ENCODE results near the gene TAGAP. TPM values are rescaled to one million over a fixed set of nuclear protein-coding genes. Genes with fewer than 3 reads are reported as not detected.
A peak's percentile ranks its signal among the peaks of the same experiment; 100 is the strongest.

TAGAP gene
- total and polyA plus RNA-seq, 9 of the 15 experiments (the other 6 are each of a cell fraction or from before 2014, with no cell fraction given) = 0.07 TPM; not detected in 8

DNA sequence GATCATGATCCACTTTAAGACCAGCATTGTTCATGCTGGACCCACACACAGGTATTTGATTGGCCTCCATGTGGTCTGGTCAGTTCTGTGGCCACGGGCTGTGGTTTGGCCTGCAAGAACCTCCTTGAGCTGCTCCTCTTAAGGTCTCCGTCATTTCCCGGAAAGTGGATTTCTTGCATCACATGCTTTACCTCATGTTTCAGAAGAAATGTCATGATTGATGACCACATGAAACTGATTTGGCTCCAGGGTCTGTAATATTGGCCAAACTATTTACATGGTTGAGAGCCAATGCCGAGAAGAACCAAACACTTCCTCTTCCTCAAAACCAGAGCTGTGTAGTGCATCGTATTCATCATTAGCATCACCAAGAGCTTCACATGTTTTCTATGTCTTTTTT, 31.6 kb downstream of the TAGAP start:
- no peak overlapping the region for H2AFZ ChIP-seq (ENCODE audit: low read depth, low read length)
- WGBS (ENCODE audit: insufficient coverage, low coverage, missing lambda C conversion rate) = 9% methylated on average over 5 of the region's 5 CpGs
- H3K4me1 ChIP-seq (replicated peaks in 1 of 2; ENCODE audit: control insufficient read depth in 2 of 2, insufficient read depth in 2 of 2, low read length in 2 of 2) = no peaks in the 10 kb centered on the region; a peak in 1 of 5 replicates
- in situ Hi-C loops (cut with MboI) = no loop called here
- H3K4me3 ChIP-seq = no peak overlapping the region
- CTCF ChIA-PET (ENCODE audit: low intra/inter-chr PET ratio) = no interaction called here
- DNase-seq (ENCODE audit: extremely low read depth in 1 of 4, low spot score in 3 of 4) (peak in 1 of 4 experiments; percentile 23), FAIRE-seq (peak; percentile 60), ATAC-seq (peak; percentile 75)
- no peaks in the 10 kb centered on the region for H3K79me2 ChIP-seq (ENCODE audit: control insufficient read depth, insufficient read depth, low read length)
- BruUV-seq (replicated peaks) = no TSS peak
- intact Hi-C loops (cut with micrococcal nuclease) = no loop called here
- H3K4me2 ChIP-seq (ENCODE audit: insufficient read depth, low read length) = no peak overlapping the region
- no peak overlapping the region for H3K27ac ChIP-seq (ENCODE audit: extremely low read depth, low read depth, low read length)
- no peaks in the 10 kb centered on the region for H3K36me3 ChIP-seq (ENCODE audit: control insufficient read depth, insufficient read depth, low read length)
- H3K9ac ChIP-seq (ENCODE audit: insufficient read depth in 1 of 2, low read depth in 2 of 2, low read length in 2 of 2) = no peak overlapping the region
- POLR2A ChIA-PET = interaction anchor here (0.7 to 1.2 kb wide), 3 partner anchors 9 to 21 kb away, joined by 3 to 4 read pairs (median 4); partner anchors contain the start of gene RSPH3
- H4K20me1 ChIP-seq (replicated peaks; ENCODE audit: control insufficient read depth, insufficient read depth, low read length) = no peaks in the 10 kb centered on the region
- no peaks in the 10 kb centered on the region for H3K9me1 ChIP-seq (ENCODE audit: control insufficient read depth, insufficient read depth, low read length)
- H3K27me3 ChIP-seq (ENCODE audit: control insufficient read depth in 2 of 2, insufficient read depth in 2 of 2, low read length in 2 of 2) = peaks cover 12 to 22% of the 10 kb centered on the region in 2 experiments; a peak in 4 of 5 replicates
- no peaks in the 10 kb centered on the region; the same call in 1 of the 2 replicates for H3K9me3 ChIP-seq (replicated peaks; ENCODE audit: control insufficient read depth, insufficient read depth, low read depth, low read length)
- TF ChIP-seq HLTF (IDR thresholded peaks at IDR 0.05) (no peak), STAG1 (CRISPR knock-in tag; IDR thresholded peaks at IDR 0.05; ENCODE audit: borderline replicate concordance) (no peak), KLF10 (CRISPR knock-in tag; IDR thresholded peaks at IDR 0.05) (no peak), ELF2 (CRISPR knock-in tag; IDR thresholded peaks at IDR 0.05) (no peak), BHLHE40 (IDR thresholded peaks at IDR 0.05; ENCODE audit: low read length) (no peak), NFYB (IDR thresholded peaks at IDR 0.05; ENCODE audit: extremely low read depth, insufficient read length) (no peak), SREBF2 (CRISPR knock-in tag; IDR thresholded peaks at IDR 0.05) (no peak), MAZ (CRISPR knock-in tag; conservative IDR thresholded peaks at IDR 0.05 in 1 of 2, IDR thresholded peaks at IDR 0.05 in 1 of 2) (no peak), PHTF2 (CRISPR knock-in tag; IDR thresholded peaks at IDR 0.05) (no peak), CREM (IDR thresholded peaks at IDR 0.05; ENCODE audit: low read depth) (no peak)
- TF ChIP-seq, protein P1, sequence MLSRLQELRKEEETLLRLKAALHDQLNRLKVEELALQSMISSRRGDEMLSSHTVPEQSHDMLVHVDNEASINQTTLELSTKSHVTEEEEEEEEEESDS (CRISPR knock-in tag; IDR thresholded peaks at IDR 0.05) = no peak
- TF ChIP-seq, protein P2, sequence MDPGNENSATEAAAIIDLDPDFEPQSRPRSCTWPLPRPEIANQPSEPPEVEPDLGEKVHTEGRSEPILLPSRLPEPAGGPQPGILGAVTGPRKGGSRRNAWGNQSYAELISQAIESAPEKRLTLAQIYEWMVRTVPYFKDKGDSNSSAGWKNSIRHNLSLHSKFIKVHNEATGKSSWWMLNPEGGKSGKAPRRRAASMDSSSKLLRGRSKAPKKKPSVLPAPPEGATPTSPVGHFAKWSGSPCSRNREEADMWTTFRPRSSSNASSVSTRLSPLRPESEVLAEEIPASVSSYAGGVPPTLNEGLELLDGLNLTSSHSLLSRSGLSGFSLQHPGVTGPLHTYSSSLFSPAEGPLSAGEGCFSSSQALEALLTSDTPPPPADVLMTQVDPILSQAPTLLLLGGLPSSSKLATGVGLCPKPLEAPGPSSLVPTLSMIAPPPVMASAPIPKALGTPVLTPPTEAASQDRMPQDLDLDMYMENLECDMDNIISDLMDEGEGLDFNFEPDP (CRISPR knock-in tag; IDR thresholded peaks at IDR 0.05) = no peak
- TF ChIP-seq, protein P3, sequence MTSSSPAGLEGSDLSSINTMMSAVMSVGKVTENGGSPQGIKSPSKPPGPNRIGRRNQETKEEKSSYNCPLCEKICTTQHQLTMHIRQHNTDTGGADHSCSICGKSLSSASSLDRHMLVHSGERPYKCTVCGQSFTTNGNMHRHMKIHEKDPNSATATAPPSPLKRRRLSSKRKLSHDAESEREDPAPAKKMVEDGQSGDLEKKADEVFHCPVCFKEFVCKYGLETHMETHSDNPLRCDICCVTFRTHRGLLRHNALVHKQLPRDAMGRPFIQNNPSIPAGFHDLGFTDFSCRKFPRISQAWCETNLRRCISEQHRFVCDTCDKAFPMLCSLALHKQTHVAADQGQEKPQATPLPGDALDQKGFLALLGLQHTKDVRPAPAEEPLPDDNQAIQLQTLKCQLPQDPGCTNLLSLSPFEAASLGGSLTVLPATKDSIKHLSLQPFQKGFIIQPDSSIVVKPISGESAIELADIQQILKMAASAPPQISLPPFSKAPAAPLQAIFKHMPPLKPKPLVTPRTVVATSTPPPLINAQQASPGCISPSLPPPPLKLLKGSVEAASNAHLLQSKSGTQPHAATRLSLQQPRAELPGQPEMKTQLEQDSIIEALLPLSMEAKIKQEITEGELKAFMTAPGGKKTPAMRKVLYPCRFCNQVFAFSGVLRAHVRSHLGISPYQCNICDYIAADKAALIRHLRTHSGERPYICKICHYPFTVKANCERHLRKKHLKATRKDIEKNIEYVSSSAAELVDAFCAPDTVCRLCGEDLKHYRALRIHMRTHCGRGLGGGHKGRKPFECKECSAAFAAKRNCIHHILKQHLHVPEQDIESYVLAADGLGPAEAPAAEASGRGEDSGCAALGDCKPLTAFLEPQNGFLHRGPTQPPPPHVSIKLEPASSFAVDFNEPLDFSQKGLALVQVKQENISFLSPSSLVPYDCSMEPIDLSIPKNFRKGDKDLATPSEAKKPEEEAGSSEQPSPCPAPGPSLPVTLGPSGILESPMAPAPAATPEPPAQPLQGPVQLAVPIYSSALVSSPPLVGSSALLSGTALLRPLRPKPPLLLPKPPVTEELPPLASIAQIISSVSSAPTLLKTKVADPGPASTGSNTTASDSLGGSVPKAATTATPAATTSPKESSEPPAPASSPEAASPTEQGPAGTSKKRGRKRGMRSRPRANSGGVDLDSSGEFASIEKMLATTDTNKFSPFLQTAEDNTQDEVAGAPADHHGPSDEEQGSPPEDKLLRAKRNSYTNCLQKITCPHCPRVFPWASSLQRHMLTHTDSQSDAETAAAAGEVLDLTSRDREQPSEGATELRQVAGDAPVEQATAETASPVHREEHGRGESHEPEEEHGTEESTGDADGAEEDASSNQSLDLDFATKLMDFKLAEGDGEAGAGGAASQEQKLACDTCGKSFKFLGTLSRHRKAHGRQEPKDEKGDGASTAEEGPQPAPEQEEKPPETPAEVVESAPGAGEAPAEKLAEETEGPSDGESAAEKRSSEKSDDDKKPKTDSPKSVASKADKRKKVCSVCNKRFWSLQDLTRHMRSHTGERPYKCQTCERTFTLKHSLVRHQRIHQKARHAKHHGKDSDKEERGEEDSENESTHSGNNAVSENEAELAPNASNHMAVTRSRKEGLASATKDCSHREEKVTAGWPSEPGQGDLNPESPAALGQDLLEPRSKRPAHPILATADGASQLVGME (CRISPR knock-in tag; IDR thresholded peaks at IDR 0.05) = no peak
